Measurements from ENCODE around the gene CCNE1.
"Not testable (repeated sequence)": the region's sequence is repeated elsewhere in the genome, so short reads cannot be mapped to it uniquely, and the experiment has no call there.

CCNE1 gene

GRCh38 chr19:29785360-29785759, 26.4 kb upstream of the CCNE1 start:
- DNase-seq: peak in 1 of 10 donors; percentile 22
- intact Hi-C loops (cut with DNase I): no loop called here

- DNase-seq: peak in 1 of 10 donors; percentile 52
- intact Hi-C loops (cut with DNase I): no loop called here
Measured at GRCh38 chr19:29785955-29786589, 25.7 kb upstream of the CCNE1 start.

GRCh38 chr19:29787281-29787680, 24.5 kb upstream of the CCNE1 start:
- intact Hi-C loops (cut with DNase I): no loop called here
- no peak for DNase-seq

- DNase-seq: no peak
- intact Hi-C loops (cut with DNase I): loop anchor here (2.0 kb wide), 1 partner anchor 26 kb away; no protein-coding TSS in a partner anchor
Measured at GRCh38 chr19:29789007-29789406, 22.8 kb upstream of the CCNE1 start.

GRCh38 chr19:29793116-29793727, 18.6 kb upstream of the CCNE1 start:
- DNase-seq: peak in 2 of 10 donors; percentile 32 to 59
- intact Hi-C loops (cut with DNase I): no loop called here

- DNase-seq: peak in 1 of 10 donors; percentile 24
Measured at GRCh38 chr19:29794490-29794889, 17.3 kb upstream of the CCNE1 start.

GRCh38 chr19:29795461-29796172, 16.2 kb upstream of the CCNE1 start:
- peak in 2 of 10 donors; percentile 47 to 48 for DNase-seq
- intact Hi-C loops (cut with DNase I): no loop called here

More at GRCh38 chr19:29794490-29794889, 17.3 kb upstream of the CCNE1 start:
- intact Hi-C loops (cut with DNase I): not testable (repeated sequence)

GRCh38 chr19:29796173-29796573, 15.6 kb upstream of the CCNE1 start:
- DNase-seq: peak in 2 of 10 donors; percentile 45 to 68
- intact Hi-C loops (cut with DNase I): no loop called here

GRCh38 chr19:29798774-29799497, 12.9 kb upstream of the CCNE1 start:
- peak in 1 of 10 donors; percentile 14 for DNase-seq
- intact Hi-C loops (cut with DNase I): no loop called here

GRCh38 chr19:29800100-29800825, 11.5 kb upstream of the CCNE1 start:
- intact Hi-C loops (cut with DNase I): no loop called here
- peak in 1 of 10 donors; percentile 52 for DNase-seq

GRCh38 chr19:29803951-29804350, 7.8 kb upstream of the CCNE1 start:
- peak in 1 of 10 donors; percentile 33 for DNase-seq
- intact Hi-C loops (cut with DNase I): not testable (repeated sequence)

- no peak for DNase-seq
Measured at GRCh38 chr19:29804493-29804892, 7.3 kb upstream of the CCNE1 start.

GRCh38 chr19:29805031-29805965, 6.5 kb upstream of the CCNE1 start:
- DNase-seq: peak in 1 of 10 donors; percentile 63
- intact Hi-C loops (cut with DNase I): no loop called here

More at GRCh38 chr19:29804493-29804892, 7.3 kb upstream of the CCNE1 start:
- intact Hi-C loops (cut with DNase I): no loop called here

GRCh38 chr19:29806098-29806866, 5.5 kb upstream of the CCNE1 start:
- peak in 1 of 10 donors; percentile 43 for DNase-seq

GRCh38 chr19:29807178-29807577, 4.6 kb upstream of the CCNE1 start:
- intact Hi-C loops (cut with DNase I): no loop called here
- DNase-seq: peak in 1 of 10 donors; percentile 42

More at GRCh38 chr19:29806098-29806866, 5.5 kb upstream of the CCNE1 start:
- intact Hi-C loops (cut with DNase I): no loop called here

GRCh38 chr19:29807870-29808405, 3.9 kb upstream of the CCNE1 start:
- intact Hi-C loops (cut with DNase I): no loop called here
- peak in 1 of 10 donors; percentile 54 for DNase-seq

GRCh38 chr19:29809795-29810503, 1.8 kb upstream of the CCNE1 start:
- intact Hi-C loops (cut with DNase I): no loop called here
- DNase-seq: peak in 1 of 10 donors; percentile 44
